H9 (cell line): ENCODE results near the gene VPS25. TPM values are rescaled to one million over a fixed set of nuclear protein-coding genes. Genes with fewer than 3 reads are reported as not detected.

Experiments used
- DNase-seq: peaks from one replicate; pipeline ENCODE4 v3.0.0-alpha.2; 2017
- H2AFZ ChIP-seq: one replicate; pipeline ENCODE4 v1.6.1; 2013; ENCODE audit warnings: mild to moderate bottlenecking, low read length, control low read depth, moderate library complexity
- H2AK5ac ChIP-seq: 2 replicates; pipeline ENCODE4 v1.6.1; 2013; ENCODE audit warnings: low read length, control low read depth, mixed read lengths; ENCODE audit not compliant: insufficient read length
- H2BK120ac ChIP-seq: one replicate; pipeline ENCODE4 v1.6.1; 2013; ENCODE audit warnings: low read depth, mild to moderate bottlenecking, low read length, control low read depth, inconsistent platforms; ENCODE audit not compliant: poor library complexity, severe bottlenecking
- H2BK12ac ChIP-seq: 2 replicates; pipeline ENCODE4 v1.6.1; 2013; ENCODE audit warnings: low read length, control low read depth, mixed read lengths, low read depth; ENCODE audit not compliant: insufficient read length
- H2BK15ac ChIP-seq: 2 replicates; pipeline ENCODE4 v1.6.1; 2013; ENCODE audit warnings: low read depth, low read length, control low read depth
- H2BK20ac ChIP-seq: one replicate; pipeline ENCODE4 v1.6.1; 2013; ENCODE audit warnings: low read depth, mild to moderate bottlenecking, low read length, control low read depth, inconsistent platforms; ENCODE audit not compliant: poor library complexity, severe bottlenecking
- H2BK5ac ChIP-seq: 2 replicates; pipeline ENCODE4 v1.6.1; 2013; ENCODE audit warnings: low read length, control low read depth, mixed read lengths; ENCODE audit not compliant: insufficient read length
- H3K14ac ChIP-seq: 2 replicates; pipeline ENCODE4 v1.6.1; 2013; ENCODE audit warnings: low read length, control low read depth; ENCODE audit not compliant: insufficient read depth
- H3K18ac ChIP-seq: 2 replicates; pipeline ENCODE4 v1.6.1; 2013; ENCODE audit warnings: low read depth, mild to moderate bottlenecking, mixed read lengths, low read length, control low read depth; ENCODE audit not compliant: insufficient read length
- H3K23ac ChIP-seq: 2 replicates; pipeline ENCODE4 v1.6.1; 2013; ENCODE audit warnings: low read length, control low read depth, mixed read lengths, low read depth; ENCODE audit not compliant: insufficient read length
- H3K23me2 ChIP-seq: 2 replicates; pipeline ENCODE4 v1.6.1; 2013; ENCODE audit warnings: low read depth, mild to moderate bottlenecking, mixed read lengths, low read length, control low read depth; ENCODE audit not compliant: insufficient read length, poor library complexity, severe bottlenecking
- H3K27ac ChIP-seq: 2 replicates; pipeline ENCODE4 v1.5.1; 2013; ENCODE audit warnings: low read length, control low read depth, mixed read lengths, low read depth; ENCODE audit not compliant: insufficient read length
- H3K27me3 ChIP-seq: 2 replicates; pipeline ENCODE4 v1.6.1; 2013; ENCODE audit warnings: low read length, control low read depth, inconsistent platforms; ENCODE audit not compliant: insufficient read depth
- H3K4ac ChIP-seq: 2 replicates; pipeline ENCODE4 v1.6.1; 2013; ENCODE audit warnings: low read depth, mild to moderate bottlenecking, control low read depth, inconsistent platforms, low read length, moderate library complexity
- H3K4me1 ChIP-seq: 2 replicates; pipeline ENCODE4 v1.6.1; 2013; ENCODE audit warnings: low read length, control low read depth, inconsistent platforms; ENCODE audit not compliant: insufficient read depth
- H3K4me2 ChIP-seq: 2 replicates; pipeline ENCODE4 v1.6.1; 2013; ENCODE audit warnings: low read length, control low read depth, mixed read lengths; ENCODE audit not compliant: insufficient read length, insufficient read depth
- H3K56ac ChIP-seq: 2 replicates; pipeline ENCODE4 v1.6.1; 2013; ENCODE audit warnings: low read depth, mild to moderate bottlenecking, mixed read lengths, low read length, control low read depth; ENCODE audit not compliant: insufficient read length
- H3K79me1 ChIP-seq: 2 replicates; pipeline ENCODE4 v1.6.1; 2013; ENCODE audit warnings: low read depth, mild to moderate bottlenecking, moderate library complexity, low read length, control low read depth, inconsistent platforms; ENCODE audit not compliant: insufficient read depth, poor library complexity, severe bottlenecking
- H3K79me2 ChIP-seq: 2 replicates; pipeline ENCODE4 v1.6.1; 2013; ENCODE audit warnings: low read length, control low read depth, inconsistent platforms; ENCODE audit not compliant: insufficient read depth
- H3K9ac ChIP-seq: 2 replicates; pipeline ENCODE4 v1.6.1; 2013; ENCODE audit warnings: low read length, control low read depth, mixed read lengths; ENCODE audit not compliant: insufficient read length; ENCODE audit errors: extremely low read depth
- H3K9me3 ChIP-seq: one replicate; pipeline ENCODE4 v1.6.1; 2013; ENCODE audit warnings: low read depth, low read length, inconsistent platforms; ENCODE audit not compliant: control insufficient read depth
- H3T11ph ChIP-seq: one replicate; pipeline ENCODE4 v1.6.1; 2013; ENCODE audit warnings: mild to moderate bottlenecking, low read length, control low read depth, inconsistent platforms
- H4K20me1 ChIP-seq: one replicate; pipeline ENCODE4 v1.6.1; 2013; ENCODE audit not compliant: control insufficient read depth, insufficient read length, insufficient read depth
- H4K5ac ChIP-seq: 2 replicates; pipeline ENCODE4 v1.6.1; 2013; ENCODE audit warnings: low read depth, mild to moderate bottlenecking, mixed read lengths, low read length, control low read depth; ENCODE audit not compliant: insufficient read length
- H4K8ac ChIP-seq: replicated peaks from 2 replicates; pipeline ENCODE4 v1.6.1; 2013; ENCODE audit warnings: low read length, control low read depth, mixed read lengths, low read depth; ENCODE audit not compliant: insufficient read length
- H4K91ac ChIP-seq: 2 replicates; pipeline ENCODE4 v1.6.1; 2013; ENCODE audit warnings: low read depth, mild to moderate bottlenecking, moderate library complexity, mixed read lengths, low read length, control low read depth; ENCODE audit not compliant: insufficient read length
- H3K27ac Mint-ChIP-seq, 3 experiments: 2 replicates in 2 of 3; 3 replicates in 1 of 3; pipeline ENCODE4 v1.8.0; 2020 to 2021; ENCODE audit warnings: mixed read lengths in 3 of 3, mild to moderate bottlenecking in 1 of 3, moderate library complexity in 1 of 3
- H3K27me3 Mint-ChIP-seq: 2 replicates; pipeline ENCODE4 v1.8.0; 2021; ENCODE audit warnings: low read depth, mild to moderate bottlenecking, moderate library complexity, mixed read lengths
- H3K36me3 Mint-ChIP-seq, 3 experiments: 2 replicates in 2 of 3; 3 replicates in 1 of 3; pipeline ENCODE4 v1.8.0; 2020 to 2021; ENCODE audit warnings: low read depth in 3 of 3, mixed read lengths in 3 of 3; ENCODE audit not compliant: insufficient read depth in 1 of 3
- H3K4me1 Mint-ChIP-seq, 2 experiments: 2 replicates each; pipeline ENCODE4 v1.8.0; 2020; ENCODE audit warnings: mixed read lengths in 2 of 2
- H3K4me3 Mint-ChIP-seq, 2 experiments: 2 replicates in 1 of 2; 3 replicates in 1 of 2; pipeline ENCODE4 v1.8.0; 2020 to 2021; ENCODE audit warnings: mild to moderate bottlenecking in 2 of 2, mixed read lengths in 2 of 2, moderate library complexity in 1 of 2
- H3K9me3 Mint-ChIP-seq, 2 experiments: 2 replicates in 1 of 2; 3 replicates in 1 of 2; pipeline ENCODE4 v1.8.0; 2020; ENCODE audit warnings: mild to moderate bottlenecking in 2 of 2, mixed read lengths in 2 of 2, moderate library complexity in 1 of 2
- whole genome bisulfite sequencing: extraction: QIAGEN DNeasy Blood & Tissue Kit; methylation state at CpG from one replicate; pipeline ENCODE4 v1.1.7; 2013; ENCODE audit warnings: missing lambda C conversion rate, low lambda C conversion rate, mixed read lengths; ENCODE audit not compliant: insufficient read length; ENCODE audit errors: extremely low coverage; 5-methylcytosine and 5-hydroxymethylcytosine counted together
- total RNA-seq: library from RNA; stranded (reverse); gene quantifications from 2 replicates; pipeline ENCODE4 v1.2.1, GENCODE V29; 2021
- TF ChIP-seq, protein P1 (sequence below): fragments of 200-600 bp; sonication (generic); conservative IDR thresholded peaks from 3 replicates; pipeline ENCODE4 v1.8.0; 2021; ENCODE audit warnings: antibody characterized with exemption, mild to moderate bottlenecking

Gene VPS25
- total RNA-seq, 1 experiment from 2014 or later: 113 TPM

- no peak overlapping the region for H3K27ac Mint-ChIP-seq
- TF ChIP-seq, protein P1, sequence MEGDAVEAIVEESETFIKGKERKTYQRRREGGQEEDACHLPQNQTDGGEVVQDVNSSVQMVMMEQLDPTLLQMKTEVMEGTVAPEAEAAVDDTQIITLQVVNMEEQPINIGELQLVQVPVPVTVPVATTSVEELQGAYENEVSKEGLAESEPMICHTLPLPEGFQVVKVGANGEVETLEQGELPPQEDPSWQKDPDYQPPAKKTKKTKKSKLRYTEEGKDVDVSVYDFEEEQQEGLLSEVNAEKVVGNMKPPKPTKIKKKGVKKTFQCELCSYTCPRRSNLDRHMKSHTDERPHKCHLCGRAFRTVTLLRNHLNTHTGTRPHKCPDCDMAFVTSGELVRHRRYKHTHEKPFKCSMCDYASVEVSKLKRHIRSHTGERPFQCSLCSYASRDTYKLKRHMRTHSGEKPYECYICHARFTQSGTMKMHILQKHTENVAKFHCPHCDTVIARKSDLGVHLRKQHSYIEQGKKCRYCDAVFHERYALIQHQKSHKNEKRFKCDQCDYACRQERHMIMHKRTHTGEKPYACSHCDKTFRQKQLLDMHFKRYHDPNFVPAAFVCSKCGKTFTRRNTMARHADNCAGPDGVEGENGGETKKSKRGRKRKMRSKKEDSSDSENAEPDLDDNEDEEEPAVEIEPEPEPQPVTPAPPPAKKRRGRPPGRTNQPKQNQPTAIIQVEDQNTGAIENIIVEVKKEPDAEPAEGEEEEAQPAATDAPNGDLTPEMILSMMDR: no peak
- H3K14ac ChIP-seq: no peak overlapping the region
Measured at GRCh38 chr17:42725143-42725542, 48.1 kb upstream of the VPS25 start.

More at GRCh38 chr17:42725143-42725542, 48.1 kb upstream of the VPS25 start:
- H3K4me2 ChIP-seq: no peak overlapping the region
- H3K79me1 ChIP-seq: no peaks in the 10 kb centered on the region
- no peak overlapping the region for H3K9ac ChIP-seq
- Mint-ChIP-seq H3K36me3 (peaks cover 10 to 48% (median 46%) of the 10 kb centered on the region in 3 experiments; a peak in 6 of 7 replicates), H3K9me3 (no peaks in the 10 kb centered on the region), H3K4me3 (no peak overlapping the region), H3K4me1 (no peaks in the 10 kb centered on the region), H3K27me3 (no peaks in the 10 kb centered on the region)
- H3K9me3 ChIP-seq: no peaks in the 10 kb centered on the region
- no peak overlapping the region for H2AFZ ChIP-seq
- no peak overlapping the region for H2BK120ac ChIP-seq
- H2BK15ac ChIP-seq: no peak overlapping the region
- no peak overlapping the region for H4K8ac ChIP-seq
- no CpG with 5 or more reads among the region's 6 CpGs for WGBS
- H3K23me2 ChIP-seq: no peaks in the 10 kb centered on the region
- H3K4me1 ChIP-seq: no peaks in the 10 kb centered on the region
- H2AK5ac ChIP-seq: no peak overlapping the region
- no peak overlapping the region for H2BK12ac ChIP-seq
- H3K56ac ChIP-seq: no peak overlapping the region
- H3K4ac ChIP-seq: no peak overlapping the region
- no peak overlapping the region for H2BK5ac ChIP-seq
- no peak overlapping the region for H4K91ac ChIP-seq
- no peak overlapping the region for H3K18ac ChIP-seq
- H3K23ac ChIP-seq: no peak overlapping the region
- DNase-seq: no peak
- H4K5ac ChIP-seq: no peak overlapping the region
- H3T11ph ChIP-seq: no peak overlapping the region
- no peaks in the 10 kb centered on the region for H4K20me1 ChIP-seq
- no peaks in the 10 kb centered on the region for H3K79me2 ChIP-seq
- H3K27me3 ChIP-seq: no peaks in the 10 kb centered on the region
- H2BK20ac ChIP-seq: no peak overlapping the region
- H3K27ac ChIP-seq: no peak overlapping the region
